Measurements from ENCODE around the gene CPB2. TPM values are rescaled to one million over a fixed set of nuclear protein-coding genes. Genes with fewer than 3 reads are reported as not detected.

The CPB2 gene
- total RNA-seq, 2 donors from 2014 or later, result 1.8 TPM; not detected in 1

DNA sequence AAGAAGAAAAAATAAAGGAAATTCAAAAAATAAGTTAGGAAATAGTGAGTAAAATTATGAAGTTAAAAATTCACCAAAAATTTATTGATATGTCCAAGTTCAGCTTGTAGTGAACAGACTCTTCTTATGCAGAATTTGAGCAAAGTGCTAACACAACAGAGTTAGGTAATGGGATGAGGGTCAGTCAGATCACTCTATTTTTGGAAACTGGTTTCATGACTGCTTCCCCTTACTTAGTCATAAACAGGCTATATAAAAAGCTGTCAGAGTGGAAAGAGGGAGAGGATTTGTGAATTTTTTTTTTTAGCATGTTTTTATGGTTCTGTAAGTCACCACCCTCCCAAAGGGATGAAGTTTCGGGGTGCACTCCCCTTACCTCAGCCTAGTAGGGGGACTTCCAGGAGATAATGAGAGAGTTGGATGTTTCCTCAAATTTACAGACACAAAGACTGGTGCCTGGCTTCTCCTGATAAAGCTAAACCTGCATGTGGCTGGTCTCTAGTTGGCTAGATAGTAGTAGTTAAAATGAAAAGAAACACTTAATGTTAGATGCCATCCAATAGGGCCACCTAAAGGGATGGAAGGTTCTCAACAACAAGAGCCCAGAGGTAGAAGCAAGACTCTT is 4.5 kb downstream of the CPB2 start:
- H3K27ac ChIP-seq, result no peak overlapping the region
- TF ChIP-seq POLR2A (IDR thresholded peaks at IDR 0.05), result no peak
- TF ChIP-seq, protein P1, sequence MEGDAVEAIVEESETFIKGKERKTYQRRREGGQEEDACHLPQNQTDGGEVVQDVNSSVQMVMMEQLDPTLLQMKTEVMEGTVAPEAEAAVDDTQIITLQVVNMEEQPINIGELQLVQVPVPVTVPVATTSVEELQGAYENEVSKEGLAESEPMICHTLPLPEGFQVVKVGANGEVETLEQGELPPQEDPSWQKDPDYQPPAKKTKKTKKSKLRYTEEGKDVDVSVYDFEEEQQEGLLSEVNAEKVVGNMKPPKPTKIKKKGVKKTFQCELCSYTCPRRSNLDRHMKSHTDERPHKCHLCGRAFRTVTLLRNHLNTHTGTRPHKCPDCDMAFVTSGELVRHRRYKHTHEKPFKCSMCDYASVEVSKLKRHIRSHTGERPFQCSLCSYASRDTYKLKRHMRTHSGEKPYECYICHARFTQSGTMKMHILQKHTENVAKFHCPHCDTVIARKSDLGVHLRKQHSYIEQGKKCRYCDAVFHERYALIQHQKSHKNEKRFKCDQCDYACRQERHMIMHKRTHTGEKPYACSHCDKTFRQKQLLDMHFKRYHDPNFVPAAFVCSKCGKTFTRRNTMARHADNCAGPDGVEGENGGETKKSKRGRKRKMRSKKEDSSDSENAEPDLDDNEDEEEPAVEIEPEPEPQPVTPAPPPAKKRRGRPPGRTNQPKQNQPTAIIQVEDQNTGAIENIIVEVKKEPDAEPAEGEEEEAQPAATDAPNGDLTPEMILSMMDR (IDR thresholded peaks at IDR 0.05), result no peak
- no peaks in the 10 kb centered on the region for H3K36me3 ChIP-seq (replicated peaks in 1 of 2; ENCODE audit: insufficient read depth in 1 of 2, low read depth in 2 of 2)
- WGBS, 2 donors, result 67 to 87% methylated on average over 1 of the region's 1 CpG
- ATAC-seq (no peak), DNase-seq (no peak)
- H3K27me3 ChIP-seq, result no peaks in the 10 kb centered on the region
- H3K4me1 ChIP-seq, result peaks cover 14% of the 10 kb centered on the region
- no peaks in the 10 kb centered on the region for H3K9me3 ChIP-seq
- intact Hi-C loops (cut with DNase I), result no loop called here
- H3K4me3 ChIP-seq, result no peak overlapping the region

DNA sequence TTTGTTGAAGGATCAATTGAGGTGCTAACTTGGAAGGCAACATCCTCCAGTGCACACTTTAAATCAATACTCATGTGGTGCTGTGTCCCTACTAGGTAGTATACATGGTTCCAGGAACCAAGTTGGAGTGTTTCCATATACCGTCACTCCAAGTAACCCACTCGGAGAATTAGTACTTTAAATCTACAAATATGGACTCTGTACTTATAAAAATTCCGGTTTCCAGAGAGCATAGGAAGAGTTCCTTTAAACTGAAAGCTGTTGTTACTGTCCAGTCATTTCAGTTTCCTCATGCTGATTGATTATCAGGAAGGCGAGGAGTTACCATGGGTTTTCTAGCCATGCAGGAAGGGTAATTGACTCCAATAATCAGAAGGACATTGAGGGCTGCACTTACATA is 7.2 kb downstream of the CPB2 start:
- intact Hi-C loops (cut with DNase I), result no loop called here
- H3K36me3 ChIP-seq (replicated peaks in 1 of 2; ENCODE audit: insufficient read depth in 1 of 2, low read depth in 2 of 2), result no peaks in the 10 kb centered on the region
- DNase-seq (no peak), ATAC-seq (no peak)
- no peak overlapping the region for H3K27ac ChIP-seq
- H3K4me3 ChIP-seq, result no peak overlapping the region
- no peaks in the 10 kb centered on the region for H3K9me3 ChIP-seq
- 73 to 82% methylated on average over 4 of the region's 4 CpGs for WGBS, 2 donors
- H3K4me1 ChIP-seq, result peaks cover 8% of the 10 kb centered on the region
- no peaks in the 10 kb centered on the region for H3K27me3 ChIP-seq
- TF ChIP-seq POLR2A (IDR thresholded peaks at IDR 0.05), result no peak
- TF ChIP-seq, protein P1 (IDR thresholded peaks at IDR 0.05), result no peak

DNA sequence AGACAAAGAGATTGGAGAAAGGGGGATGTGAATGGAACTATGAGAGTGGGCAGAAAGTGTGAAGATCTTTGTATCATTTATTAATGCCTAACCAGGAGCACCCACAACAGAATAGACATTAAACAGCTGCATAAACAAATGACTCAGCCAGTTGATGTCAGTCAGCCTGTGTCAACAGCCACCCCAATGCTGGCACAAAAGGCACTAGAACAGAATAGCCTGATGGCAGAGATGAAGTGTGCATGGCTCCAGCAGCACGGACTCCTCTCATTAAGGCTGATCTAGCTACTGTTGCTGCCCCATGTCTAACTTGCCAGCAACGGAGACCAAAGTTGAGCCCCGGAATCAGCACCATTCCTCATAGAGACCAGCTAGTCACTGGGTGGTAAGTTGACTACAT is 7.8 kb downstream of the CPB2 start:
- intact Hi-C loops (cut with DNase I), result no loop called here
- no peaks in the 10 kb centered on the region for H3K27me3 ChIP-seq
- H3K27ac ChIP-seq, result peak overlapping the region in 1 of 4 donors; percentile 11
- TF ChIP-seq, protein P1 (IDR thresholded peaks at IDR 0.05), result no peak
- TF ChIP-seq POLR2A (IDR thresholded peaks at IDR 0.05), result no peak
- 60 to 68% methylated on average over 3 of the region's 3 CpGs for whole genome bisulfite sequencing, 2 donors
- H3K9me3 ChIP-seq, result no peaks in the 10 kb centered on the region
- no peak overlapping the region for H3K4me3 ChIP-seq
- DNase-seq (peak in 3 of 4 donors; percentile 25 to 54 (median 44)), ATAC-seq (peak; percentile 42)
- H3K36me3 ChIP-seq (replicated peaks in 1 of 2; ENCODE audit: insufficient read depth in 1 of 2, low read depth in 2 of 2), result no peaks in the 10 kb centered on the region
- peaks cover 8% of the 10 kb centered on the region for H3K4me1 ChIP-seq

DNA sequence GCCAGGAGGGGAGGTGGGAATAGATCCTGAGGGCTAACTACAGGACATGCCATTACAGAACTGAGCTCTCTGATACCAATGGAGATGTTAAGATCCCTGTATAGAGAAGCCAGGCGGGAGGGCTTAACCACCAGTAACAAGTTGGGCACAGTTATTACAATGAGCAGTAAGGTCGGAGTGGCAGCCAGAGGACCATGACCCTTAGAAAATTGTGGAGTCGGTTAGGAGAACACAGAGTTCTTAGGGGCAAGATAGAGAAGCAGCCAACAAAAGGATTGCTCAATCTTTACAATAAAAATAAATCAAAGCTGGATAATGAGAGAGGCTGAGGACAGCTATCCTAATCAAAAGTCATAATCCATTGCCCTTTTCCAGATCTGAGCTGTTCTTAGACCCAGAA is 10.4 kb downstream of the CPB2 start:
- WGBS, 2 donors, result 81 to 90% methylated on average over 3 of the region's 3 CpGs
- ATAC-seq (no peak), DNase-seq (no peak)
- no peaks in the 10 kb centered on the region for H3K36me3 ChIP-seq (replicated peaks in 1 of 2; ENCODE audit: insufficient read depth in 1 of 2, low read depth in 2 of 2)
- no peaks in the 10 kb centered on the region for H3K27me3 ChIP-seq
- H3K4me3 ChIP-seq, result no peak overlapping the region
- TF ChIP-seq POLR2A (IDR thresholded peaks at IDR 0.05), result no peak
- TF ChIP-seq, protein P1 (IDR thresholded peaks at IDR 0.05), result no peak
- H3K27ac ChIP-seq, result no peak overlapping the region
- H3K4me1 ChIP-seq, result peaks cover 8% of the 10 kb centered on the region
- intact Hi-C loops (cut with DNase I), result no loop called here
- H3K9me3 ChIP-seq, result no peaks in the 10 kb centered on the region
